Stimulated activated CD8-positive, alpha-beta memory T cell treated with anti-CD3 and anti-CD28 coated beads, Interleukin-4, amount 100 ng/mL, for 24 hours (primary cell): ENCODE results near the gene YPEL1.

Experiments
- DNase-seq: peaks from one replicate; pipeline ENCODE4 v3.0.0-alpha.2; 2020; ENCODE audit warnings: low read depth

YPEL1 gene

GRCh38 chr22:21652547-21653545 is 82.7 kb downstream of the YPEL1 start:
- no peak for DNase-seq

- peak; percentile 78 for DNase-seq
These were observed 83.5 kb downstream of the YPEL1 start for GRCh38 chr22:21652010-21652546.

GRCh38 chr22:21651521-21652009 is 84.0 kb downstream of the YPEL1 start:
- DNase-seq = no peak

- DNase-seq = no peak
These were observed 84.6 kb downstream of the YPEL1 start for GRCh38 chr22:21650823-21651520.

GRCh38 chr22:21650280-21650679 is 85.3 kb downstream of the YPEL1 start:
- DNase-seq = no peak
